SK-N-SH (cell line): ENCODE data around the gene MRPL21. TPM values are rescaled to one million over a fixed set of nuclear protein-coding genes. Genes with fewer than 3 reads are reported as not detected.

Experiments
- CTCF ChIA-PET: fragments of 300-600, 350-600 bp; formaldehyde crosslinking; extraction: SDS; loops from one replicate; lab custom pipeline; 2021; lab: Yijun Ruan, JAX
- POLR2A ChIA-PET: fragments of 350-600 bp; sonication (Branson Sonifier 250); formaldehyde crosslinking; extraction: SDS; loops from one replicate; lab custom pipeline; 2020; ENCODE audit warnings: antibody characterized with exemption, inconsistent platforms; lab: Yijun Ruan, JAX
- DNase-seq: peaks from one replicate; pipeline ENCODE4 v3.0.0; 2012
- H2AFZ ChIP-seq: fragments of 200-600 bp; sonication (generic); 2 replicates; pipeline ENCODE4 v1.8.1; 2016; ENCODE audit warnings: antibody characterized with exemption, mild to moderate bottlenecking, low read depth
- H3F3A ChIP-seq: fragments of 200-600 bp; sonication (generic); replicated peaks from 2 replicates; pipeline ENCODE3; 2016; ENCODE audit warnings: antibody characterized with exemption, mild to moderate bottlenecking; ENCODE audit not compliant: insufficient read depth
- H3K27ac ChIP-seq, 2 experiments: fragments of 200-500 bp in 1 of 2; fragments of 200-600 bp in 1 of 2; sonication (Bioruptor generic) in 1 of 2; sonication (generic), shearing (Covaris generic) in 1 of 2; 2 replicates each; pipeline versions ENCODE4 v1.5.1 to v1.6.1; 2014 to 2016; ENCODE audit warnings: low read depth in 2 of 2, inconsistent platforms in 1 of 2, low read length in 1 of 2, mild to moderate bottlenecking in 1 of 2, mixed read lengths in 1 of 2
- H3K27me3 ChIP-seq: fragments of 200-600 bp; sonication (generic), shearing (Covaris generic); 2 replicates; pipeline ENCODE4 v1.6.1; 2016; ENCODE audit warnings: mixed run types; ENCODE audit not compliant: insufficient read depth
- H3K36me3 ChIP-seq, 2 experiments: fragments of 200-500 bp in 1 of 2; fragments of 200-600 bp in 1 of 2; sonication (Bioruptor generic) in 1 of 2; sonication (generic) in 1 of 2; replicated peaks in 1 of 2; 2 replicates each; pipeline versions ENCODE3 to v1.5.1; 2014 to 2016; ENCODE audit warnings: low read length in 1 of 2, mild to moderate bottlenecking in 1 of 2; ENCODE audit not compliant: insufficient read depth in 2 of 2, control insufficient read depth in 1 of 2
- H3K4me1 ChIP-seq, 2 experiments: fragments of 200-500 bp in 1 of 2; fragments of 200-600 bp in 1 of 2; sonication (Bioruptor generic) in 1 of 2; sonication (generic), shearing (Covaris generic) in 1 of 2; 2 replicates each; pipeline versions ENCODE4 v1.5.1 to v1.6.1; 2014 to 2016; ENCODE audit warnings: low read depth in 1 of 2, low read length in 1 of 2, mixed run types in 1 of 2; ENCODE audit not compliant: insufficient read depth in 2 of 2, control insufficient read depth in 1 of 2
- H3K4me2 ChIP-seq: fragments of 200-600 bp; sonication (generic), shearing (Covaris generic); 2 replicates; pipeline ENCODE4 v1.6.1; 2017; ENCODE audit warnings: mixed run types
- H3K4me3 ChIP-seq, 2 experiments: fragments of 200-500 bp in 1 of 2; fragments of 200-600 bp in 1 of 2; sonication (Bioruptor generic) in 1 of 2; sonication (generic), shearing (Covaris generic) in 1 of 2; 2 replicates each; pipeline versions ENCODE4 v1.5.1 to v1.8.1; 2014 to 2016; ENCODE audit warnings: low read depth in 2 of 2, inconsistent platforms in 1 of 2, low read length in 1 of 2, mild to moderate bottlenecking in 1 of 2, mixed read lengths in 1 of 2, moderate library complexity in 1 of 2
- H3K79me2 ChIP-seq: fragments of 200-600 bp; sonication (generic); 2 replicates; pipeline ENCODE4 v1.8.1; 2017; ENCODE audit warnings: mild to moderate bottlenecking; ENCODE audit not compliant: insufficient read depth
- H3K9ac ChIP-seq: fragments of 200-600 bp; sonication (generic); 2 replicates; pipeline ENCODE4 v1.6.1; 2017; ENCODE audit warnings: mixed run types
- H3K9me2 ChIP-seq: fragments of 200-600 bp; sonication (generic); 2 replicates; pipeline ENCODE4 v1.6.1; 2017; ENCODE audit warnings: mixed run types
- H3K9me3 ChIP-seq: fragments of 200-600 bp; sonication (generic); 2 replicates; pipeline ENCODE4 v1.6.1; 2017; ENCODE audit warnings: mixed run types, mild to moderate bottlenecking, moderate library complexity
- H4K20me1 ChIP-seq: fragments of 200-600 bp; sonication (generic); 2 replicates; pipeline ENCODE4 v1.6.1; 2017; ENCODE audit warnings: mild to moderate bottlenecking, mixed run types; ENCODE audit not compliant: insufficient read depth
- ELF1 ChIP-seq: IDR thresholded peaks from 2 replicates; pipeline ENCODE4 v1.4.0; 2012
- EP300 ChIP-seq, 2 experiments: IDR thresholded peaks; 2 replicates each; pipeline versions ENCODE4 v1.4.0 to v1.6.1; 2012; ENCODE audit warnings: borderline replicate concordance in 1 of 2, low read depth in 1 of 2, low read length in 1 of 2
- GABPA ChIP-seq: IDR thresholded peaks from 2 replicates; pipeline ENCODE4 v1.4.0; 2012; ENCODE audit warnings: low read depth, mild to moderate bottlenecking
- MEF2A ChIP-seq: IDR thresholded peaks from 2 replicates; pipeline ENCODE4 v1.4.0; 2012; ENCODE audit warnings: low read depth, borderline replicate concordance
- MXI1 ChIP-seq: IDR thresholded peaks from 2 replicates; pipeline ENCODE4 v1.6.1; 2012; ENCODE audit warnings: mild to moderate bottlenecking, low read depth, low read length, improper control_type of control experiment
- NRF1 ChIP-seq: IDR thresholded peaks from 2 replicates; pipeline ENCODE4 v1.6.1; 2012; ENCODE audit warnings: low read depth, mild to moderate bottlenecking, low read length
- PBX3 ChIP-seq: IDR thresholded peaks from 2 replicates; pipeline ENCODE4; 2012
- SMC3 ChIP-seq: IDR thresholded peaks from 2 replicates; pipeline ENCODE4 v1.6.1; 2012; ENCODE audit warnings: low read depth, low read length, improper control_type of control experiment
- USF2 ChIP-seq: fragments of 150-350 bp; IDR thresholded peaks from 2 replicates; pipeline ENCODE4 v1.6.1; 2017; ENCODE audit warnings: antibody characterized with exemption, low read length, low read depth, borderline replicate concordance
- YY1 ChIP-seq: IDR thresholded peaks from 2 replicates; pipeline ENCODE4 v1.4.0; 2012; ENCODE audit warnings: low read depth, mild to moderate bottlenecking
- WGBS: methylation state at CpG from one replicate; pipeline ENCODE4 v1.1.6; 2017; ENCODE audit warnings: low lambda C conversion rate; 5-methylcytosine and 5-hydroxymethylcytosine counted together
- polyA plus RNA-seq, 3 experiments: library from polyadenylated mRNA; depleted of rRNA; stranded (reverse); fragments of >200 nt; gene quantifications; 2 replicates each; pipeline ENCODE4 v1.2.3, GENCODE V29; 2012
- TF ChIP-seq, protein P1 (sequence below): IDR thresholded peaks from 2 replicates; pipeline ENCODE4 v1.4.0; 2012; ENCODE audit warnings: low read depth, borderline replicate concordance
- TF ChIP-seq, protein P2 (sequence below): fragments of 150-350 bp; IDR thresholded peaks from 2 replicates; pipeline ENCODE4 v1.6.1; 2016; ENCODE audit warnings: mild to moderate bottlenecking, low read depth, low read length

Gene MRPL21
- polyA plus RNA-seq, 1 of the 3 experiments (the other 2 are of a cell fraction), result 125 TPM

GRCh38 chr11:68892576-68892975 is 11.1 kb downstream of the MRPL21 start:
- no peaks in the 10 kb centered on the region for H3K27me3 ChIP-seq
- H3K27ac ChIP-seq, result peak overlapping the region in 1 of 2 experiments; percentile 34; a peak in 1 of 4 replicates
- H3K4me1 ChIP-seq, result peaks cover 25 to 33% of the 10 kb centered on the region in 2 experiments
- ChIA-PET POLR2A (no interaction called here), CTCF (no interaction called here)
- H3K36me3 ChIP-seq, result peaks cover 26 to 37% of the 10 kb centered on the region in 2 experiments
- 98% methylated on average over 20 of the region's 20 CpGs for WGBS
- H3K9me2 ChIP-seq, result no peaks in the 10 kb centered on the region
- no peak for TF ChIP-seq NRF1
- TF ChIP-seq EP300 (IDR thresholded peaks at IDR 0.05; ENCODE audit: borderline replicate concordance in 1 of 2, low read depth in 1 of 2, low read length in 1 of 2), result no peak
- TF ChIP-seq MEF2A, result no peak
- TF ChIP-seq YY1, result no peak
- no peak overlapping the region for H3K9ac ChIP-seq
- no peak overlapping the region for H3K4me3 ChIP-seq
- no peak overlapping the region for H2AFZ ChIP-seq
- DNase-seq, result no peak
- H3K4me2 ChIP-seq, result no peak overlapping the region
- H3K9me3 ChIP-seq, result no peaks in the 10 kb centered on the region
- peaks cover 14% of the 10 kb centered on the region for H3F3A ChIP-seq
- H4K20me1 ChIP-seq, result peaks cover 18% of the 10 kb centered on the region
- no peaks in the 10 kb centered on the region for H3K79me2 ChIP-seq

GRCh38 chr11:68891351-68891948 is 12.2 kb downstream of the MRPL21 start:
- Histone ChIP-seq H3K9ac (no peak overlapping the region), H3K27me3 (no peaks in the 10 kb centered on the region), H3K4me1 (peaks cover 25 to 33% of the 10 kb centered on the region in 2 experiments), H3K4me2 (peak overlapping the region; percentile 73), H3K4me3 (peak overlapping the region in 1 of 2 experiments; percentile 9; a peak in 1 of 4 replicates), H3K9me2 (no peaks in the 10 kb centered on the region), H4K20me1 (peaks cover 18% of the 10 kb centered on the region), H3K36me3 (peaks cover 25 to 26% of the 10 kb centered on the region in 2 experiments), H2AFZ (no peak overlapping the region), H3K27ac (peak overlapping the region; percentile 83 to 90; a peak in 3 of 4 replicates), H3K9me3 (no peaks in the 10 kb centered on the region), H3F3A (peaks cover 17% of the 10 kb centered on the region), H3K79me2 (no peaks in the 10 kb centered on the region)
- POLR2A ChIA-PET, result interaction anchor here (1.4 kb wide), 1 partner anchor 13 kb away, joined by 3 read pairs; the partner anchor contains the start of genes IGHMBP2 and MRPL21
- DNase-seq, result no peak
- CTCF ChIA-PET, result interaction anchor here (1.5 to 3.0 kb wide), 9 partner anchors 14 to 280 kb away, joined by 5 to 16 read pairs (median 10); partner anchors contain the start of genes CPT1A, MRGPRF and TPCN2
- 57% methylated on average over 9 of the region's 17 CpGs for WGBS
- no peak for TF ChIP-seq USF2
- TF ChIP-seq ELF1, result 0 out of 2 replicates have a peak, but pooled peaks have one; percentile 0

DNA sequence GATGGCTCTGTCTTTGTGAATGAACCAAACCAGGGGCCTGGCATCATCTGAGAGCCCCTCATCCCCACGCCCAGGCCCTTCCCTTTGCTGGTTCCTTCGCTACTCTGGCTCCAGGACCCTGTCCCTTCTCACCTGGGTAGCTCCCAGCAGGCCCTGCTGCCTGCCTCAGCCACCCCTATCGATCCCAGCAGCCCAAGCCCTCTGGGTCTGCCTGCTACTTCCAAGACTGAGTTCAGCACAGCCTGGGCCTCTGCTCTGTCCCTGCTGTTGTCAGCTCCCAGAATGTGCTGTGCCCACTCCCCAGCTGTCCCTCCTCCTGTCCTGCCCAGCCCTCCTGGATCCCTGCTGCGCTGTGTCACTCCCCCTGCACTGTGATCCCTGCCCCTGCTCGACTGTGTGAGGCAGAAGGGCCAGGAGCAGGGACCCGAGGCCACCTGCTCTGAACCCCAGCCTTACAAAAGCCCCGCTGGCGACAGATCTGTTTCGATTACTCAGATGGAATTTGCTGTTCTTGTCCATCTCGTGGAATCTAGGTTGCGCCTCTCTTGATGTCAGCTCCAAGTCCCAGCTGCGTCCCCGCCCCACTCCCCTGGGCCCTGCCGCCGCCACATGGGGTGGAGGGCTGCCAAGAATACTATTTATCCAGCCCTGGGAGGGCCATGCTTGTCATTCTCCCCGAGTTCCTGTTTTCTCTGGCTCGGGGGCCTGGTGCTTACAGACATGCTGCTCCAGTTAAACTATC is 13.0 kb downstream of the MRPL21 start:
- Histone ChIP-seq H2AFZ (no peak overlapping the region), H3K36me3 (peaks cover 18 to 20% of the 10 kb centered on the region in 2 experiments), H3K4me2 (peak overlapping the region; percentile 73), H3K27me3 (no peaks in the 10 kb centered on the region), H3K79me2 (no peaks in the 10 kb centered on the region), H3K9me3 (no peaks in the 10 kb centered on the region), H3F3A (peaks cover 17% of the 10 kb centered on the region), H3K9me2 (no peaks in the 10 kb centered on the region), H3K9ac (no peak overlapping the region), H3K4me3 (peak overlapping the region in 1 of 2 experiments; percentile 19; a peak in 2 of 4 replicates), H4K20me1 (peaks cover 18% of the 10 kb centered on the region), H3K4me1 (peaks cover 25 to 33% of the 10 kb centered on the region in 2 experiments), H3K27ac (peak overlapping the region; percentile 83 to 90)
- peak; percentile 97 for DNase-seq
- ChIA-PET POLR2A (interaction anchor here (1.2 to 1.4 kb wide), 3 partner anchors 13 to 207 kb away, joined by 3 to 4 read pairs (median 3); partner anchors contain the start of genes IGHMBP2 and MRPL21), CTCF (interaction anchor here (0.7 to 3.0 kb wide), 43 partner anchors 10 to 752 kb away, joined by 3 to 16 read pairs (median 4); partner anchors contain the start of genes CPT1A, MRGPRF and TPCN2)
- 38% methylated on average over 16 of the region's 17 CpGs for WGBS
- TF ChIP-seq, protein P1, sequence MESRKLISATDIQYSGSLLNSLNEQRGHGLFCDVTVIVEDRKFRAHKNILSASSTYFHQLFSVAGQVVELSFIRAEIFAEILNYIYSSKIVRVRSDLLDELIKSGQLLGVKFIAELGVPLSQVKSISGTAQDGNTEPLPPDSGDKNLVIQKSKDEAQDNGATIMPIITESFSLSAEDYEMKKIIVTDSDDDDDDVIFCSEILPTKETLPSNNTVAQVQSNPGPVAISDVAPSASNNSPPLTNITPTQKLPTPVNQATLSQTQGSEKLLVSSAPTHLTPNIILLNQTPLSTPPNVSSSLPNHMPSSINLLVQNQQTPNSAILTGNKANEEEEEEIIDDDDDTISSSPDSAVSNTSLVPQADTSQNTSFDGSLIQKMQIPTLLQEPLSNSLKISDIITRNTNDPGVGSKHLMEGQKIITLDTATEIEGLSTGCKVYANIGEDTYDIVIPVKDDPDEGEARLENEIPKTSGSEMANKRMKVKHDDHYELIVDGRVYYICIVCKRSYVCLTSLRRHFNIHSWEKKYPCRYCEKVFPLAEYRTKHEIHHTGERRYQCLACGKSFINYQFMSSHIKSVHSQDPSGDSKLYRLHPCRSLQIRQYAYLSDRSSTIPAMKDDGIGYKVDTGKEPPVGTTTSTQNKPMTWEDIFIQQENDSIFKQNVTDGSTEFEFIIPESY, result no peak
- TF ChIP-seq EP300 (IDR thresholded peaks at IDR 0.05; ENCODE audit: borderline replicate concordance in 1 of 2, low read depth in 1 of 2, low read length in 1 of 2) (peak in 1 of 2 experiments; percentile 73; a peak in 2 of 4 replicates), GABPA (no peak), MXI1 (peak; percentile 99), PBX3 (peak; percentile 46), MEF2A (no peak), YY1 (no peak), SMC3 (no peak; the same call in 1 of the 2 replicates)
- TF ChIP-seq, protein P2, sequence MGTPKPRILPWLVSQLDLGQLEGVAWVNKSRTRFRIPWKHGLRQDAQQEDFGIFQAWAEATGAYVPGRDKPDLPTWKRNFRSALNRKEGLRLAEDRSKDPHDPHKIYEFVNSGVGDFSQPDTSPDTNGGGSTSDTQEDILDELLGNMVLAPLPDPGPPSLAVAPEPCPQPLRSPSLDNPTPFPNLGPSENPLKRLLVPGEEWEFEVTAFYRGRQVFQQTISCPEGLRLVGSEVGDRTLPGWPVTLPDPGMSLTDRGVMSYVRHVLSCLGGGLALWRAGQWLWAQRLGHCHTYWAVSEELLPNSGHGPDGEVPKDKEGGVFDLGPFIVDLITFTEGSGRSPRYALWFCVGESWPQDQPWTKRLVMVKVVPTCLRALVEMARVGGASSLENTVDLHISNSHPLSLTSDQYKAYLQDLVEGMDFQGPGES, result no peak
